IgD-negative memory B cell (primary cell): ENCODE measurements around the gene KRTAP25-1. TPM values are rescaled to one million over a fixed set of nuclear protein-coding genes. Genes with fewer than 3 reads are reported as not detected.

ENCODE experiments used
- H3K27ac Mint-ChIP-seq, 3 donors: one replicate each; pipeline ENCODE4 v1.8.0; 2020 to 2022; ENCODE audit warnings: mild to moderate bottlenecking in 3 of 3, mixed read lengths in 3 of 3, moderate library complexity in 1 of 3
- H3K27me3 Mint-ChIP-seq: one replicate; pipeline ENCODE4 v1.8.0; 2021; ENCODE audit warnings: mixed read lengths
- H3K36me3 Mint-ChIP-seq: one replicate; pipeline ENCODE4 v1.8.0; 2020; ENCODE audit warnings: mild to moderate bottlenecking, mixed read lengths
- H3K4me1 Mint-ChIP-seq, 3 donors: one replicate each; pipeline ENCODE4 v1.8.0; 2020 to 2022; ENCODE audit warnings: mixed read lengths in 3 of 3, mild to moderate bottlenecking in 1 of 3
- H3K4me3 Mint-ChIP-seq, 4 donors: one replicate each; pipeline ENCODE4 v1.8.0; 2020 to 2022; ENCODE audit warnings: mild to moderate bottlenecking in 4 of 4, mixed read lengths in 4 of 4, moderate library complexity in 3 of 4
- H3K9me3 Mint-ChIP-seq, 3 donors: one replicate each; pipeline ENCODE4 v1.8.0; 2020 to 2021; ENCODE audit warnings: mixed read lengths in 3 of 3, mild to moderate bottlenecking in 1 of 3
- polyA plus RNA-seq: library from polyadenylated mRNA; unstranded; fragments of 300-500 nt; fragmentation: Illumina TruSeq; gene quantifications from one replicate; pipeline ENCODE4 v1.2.3, GENCODE V29; 2021

The KRTAP25-1 gene, protein sequence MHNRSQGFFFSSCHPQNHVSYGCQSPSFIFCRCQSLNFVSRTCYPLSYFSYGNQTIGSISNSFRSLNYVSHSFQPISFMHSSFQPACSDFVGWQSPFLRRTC
- not detected for polyA plus RNA-seq

DNA sequence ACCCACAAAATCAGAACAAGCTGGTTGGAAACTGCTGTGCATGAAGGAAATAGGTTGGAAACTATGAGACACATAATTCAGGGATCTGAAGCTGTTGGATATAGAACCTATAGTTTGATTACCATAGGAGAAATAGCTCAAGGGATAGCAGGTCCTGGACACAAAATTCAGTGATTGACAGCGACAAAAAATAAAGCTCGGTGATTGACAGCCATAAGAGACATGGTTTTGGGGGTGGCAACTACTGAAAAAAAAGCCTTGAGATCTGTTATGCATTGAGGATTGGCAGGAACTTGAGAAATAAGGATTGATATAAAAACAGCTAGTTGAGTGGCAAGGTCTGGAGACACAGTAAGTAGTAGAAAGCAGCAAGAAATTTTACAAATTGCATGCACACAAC, at the start of gene KRTAP25-1:
Gene KRTAP25-1 (minus strand): TSS at position 300 of the 400 bp plus-strand sequence. CDS start 24 bp downstream, at position 276.
- Mint-ChIP-seq H3K36me3 (no peaks in the 10 kb centered on the region), H3K27me3 (no peaks in the 10 kb centered on the region), H3K27ac (no peak within 1 kb of the TSS), H3K4me3 (no peak within 1 kb of the TSS), H3K9me3 (peaks cover 0 to 12% (median 5%) of the 10 kb centered on the region in 3 donors), H3K4me1 (no peaks in the 10 kb centered on the region)

DNA sequence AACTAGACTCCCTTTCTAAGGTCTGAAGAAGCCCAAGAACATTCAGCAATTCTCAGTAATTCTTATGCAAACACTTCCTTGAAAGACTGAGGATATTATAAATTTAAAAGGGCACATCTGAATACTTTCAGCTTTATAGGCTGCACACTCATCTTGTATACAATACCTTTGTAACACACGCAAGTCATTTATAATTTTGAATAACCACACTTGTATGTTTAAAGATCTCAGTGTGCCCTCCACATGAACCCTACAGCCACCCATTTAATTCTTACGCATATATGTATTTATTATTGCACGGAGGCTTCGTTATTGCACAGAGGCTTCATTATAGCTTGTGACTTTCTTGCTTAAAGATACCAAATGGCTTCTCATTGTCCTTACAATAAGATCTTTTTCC, 49.4 kb upstream of the KRTAP25-1 start:
- Mint-ChIP-seq H3K4me1 (peaks cover 0 to 2% (median 0%) of the 10 kb centered on the region in 3 donors), H3K36me3 (no peaks in the 10 kb centered on the region), H3K9me3 (peaks cover under 1 to 9% (median 1%) of the 10 kb centered on the region in 3 donors), H3K27me3 (no peaks in the 10 kb centered on the region), H3K4me3 (no peak overlapping the region), H3K27ac (no peak overlapping the region)

DNA sequence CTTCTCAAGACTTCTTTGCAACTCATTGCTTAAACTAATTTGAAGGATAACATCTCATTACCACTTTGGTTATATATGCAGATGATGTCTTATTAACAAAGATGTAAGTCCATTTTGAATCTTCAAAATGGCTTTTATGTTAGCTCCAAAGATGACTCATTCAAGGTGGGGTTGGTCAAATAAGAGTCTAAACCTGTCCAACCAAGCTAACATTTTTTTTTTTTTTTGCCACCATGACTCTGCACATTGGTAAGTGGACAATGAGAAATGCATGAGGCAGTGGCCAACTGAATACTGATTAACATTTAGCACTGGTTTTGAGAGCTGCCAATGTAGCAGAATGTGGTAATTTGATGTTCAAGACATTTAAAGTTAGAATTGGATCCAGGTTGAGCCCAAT, 48.5 kb upstream of the KRTAP25-1 start:
- Mint-ChIP-seq H3K4me3 (no peak overlapping the region), H3K4me1 (peaks cover 0 to 2% (median 0%) of the 10 kb centered on the region in 3 donors), H3K9me3 (peaks cover 1 to 9% (median 1%) of the 10 kb centered on the region in 3 donors), H3K36me3 (no peaks in the 10 kb centered on the region), H3K27me3 (no peaks in the 10 kb centered on the region), H3K27ac (no peak overlapping the region)

DNA sequence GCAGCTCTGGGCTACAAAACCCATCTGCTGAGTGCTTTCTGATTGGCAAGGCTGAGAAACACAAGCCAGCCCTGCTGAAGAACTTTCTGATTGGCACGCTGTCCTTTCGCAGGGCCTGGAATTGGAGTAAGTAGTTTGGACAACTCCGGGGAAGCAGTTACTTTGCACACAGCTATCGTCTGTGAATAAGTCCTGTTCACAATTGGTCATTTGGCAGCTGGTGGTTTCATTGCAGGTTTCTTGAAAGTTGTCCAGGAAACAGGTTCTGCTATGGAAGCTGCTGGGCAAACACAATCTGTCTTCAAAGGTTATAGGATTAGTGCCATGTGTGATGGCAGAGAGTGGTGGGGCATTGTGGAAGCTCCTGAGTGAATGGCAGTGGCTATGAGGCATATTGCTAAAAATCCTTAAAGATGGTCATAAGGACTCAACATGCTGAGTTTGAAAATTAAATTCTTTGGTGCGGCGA, 48.0 kb upstream of the KRTAP25-1 start, which contains the start of gene KRTAP27-1:
Gene KRTAP27-1 (minus strand): TSS at position 419 of the 469 bp plus-strand sequence. CDS start 26 bp downstream, at position 393.
- Mint-ChIP-seq H3K27me3 (no peaks in the 10 kb centered on the region), H3K27ac (no peak within 1 kb of the TSS), H3K4me1 (peaks cover 0 to 2% (median 0%) of the 10 kb centered on the region in 3 donors), H3K36me3 (no peaks in the 10 kb centered on the region), H3K4me3 (no peak within 1 kb of the TSS), H3K9me3 (peaks cover 1 to 9% (median 1%) of the 10 kb centered on the region in 3 donors)

DNA sequence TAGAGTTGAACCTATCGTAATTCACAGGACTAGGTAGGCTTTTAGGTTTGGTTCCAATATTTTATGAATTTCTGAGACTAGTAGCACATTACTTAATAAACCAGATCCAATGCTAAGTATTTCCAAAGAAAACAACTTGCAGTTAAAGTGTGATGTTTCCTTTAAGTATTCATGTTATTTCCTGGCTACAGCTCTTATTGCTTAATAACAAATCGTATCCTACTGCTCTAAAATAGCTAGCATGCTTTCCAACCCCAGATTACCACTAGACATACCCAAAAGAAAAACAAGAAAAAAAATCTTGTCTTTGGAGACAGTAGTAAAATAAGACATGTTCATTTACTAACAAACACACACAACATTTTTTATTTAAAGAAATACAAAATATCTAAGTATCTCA, 47.3 kb upstream of the KRTAP25-1 start:
- H3K36me3 Mint-ChIP-seq = no peaks in the 10 kb centered on the region
- H3K4me1 Mint-ChIP-seq = peaks cover 0 to 2% (median 0%) of the 10 kb centered on the region in 3 donors
- peaks cover 1 to 9% (median 1%) of the 10 kb centered on the region in 3 donors for H3K9me3 Mint-ChIP-seq
- H3K27me3 Mint-ChIP-seq = no peaks in the 10 kb centered on the region
- no peak overlapping the region for H3K27ac Mint-ChIP-seq
- no peak overlapping the region for H3K4me3 Mint-ChIP-seq

DNA sequence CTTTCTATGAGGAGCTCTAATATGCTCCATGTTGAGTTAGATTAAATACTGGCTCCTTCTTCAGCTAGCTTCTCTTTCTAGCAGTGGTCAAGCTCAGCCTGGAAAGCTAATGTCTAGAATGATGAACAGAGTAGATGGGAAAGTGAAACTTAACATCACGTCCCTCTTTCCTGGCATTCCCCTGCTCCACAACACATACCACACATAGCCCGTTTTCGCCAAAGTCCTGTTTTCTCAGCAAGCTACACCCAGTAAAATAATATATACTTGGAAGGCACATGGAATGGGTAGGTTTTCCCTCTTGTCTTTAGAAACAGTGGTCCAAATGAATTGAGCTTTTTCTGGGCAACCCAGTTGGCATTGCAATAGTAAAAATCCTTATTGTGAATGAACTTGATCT, 44.4 kb upstream of the KRTAP25-1 start:
- no peak overlapping the region for H3K4me3 Mint-ChIP-seq
- no peak overlapping the region for H3K27ac Mint-ChIP-seq
- H3K9me3 Mint-ChIP-seq = peaks cover 1 to 9% (median 3%) of the 10 kb centered on the region in 3 donors
- no peaks in the 10 kb centered on the region for H3K4me1 Mint-ChIP-seq
- H3K27me3 Mint-ChIP-seq = no peaks in the 10 kb centered on the region
- H3K36me3 Mint-ChIP-seq = no peaks in the 10 kb centered on the region

DNA sequence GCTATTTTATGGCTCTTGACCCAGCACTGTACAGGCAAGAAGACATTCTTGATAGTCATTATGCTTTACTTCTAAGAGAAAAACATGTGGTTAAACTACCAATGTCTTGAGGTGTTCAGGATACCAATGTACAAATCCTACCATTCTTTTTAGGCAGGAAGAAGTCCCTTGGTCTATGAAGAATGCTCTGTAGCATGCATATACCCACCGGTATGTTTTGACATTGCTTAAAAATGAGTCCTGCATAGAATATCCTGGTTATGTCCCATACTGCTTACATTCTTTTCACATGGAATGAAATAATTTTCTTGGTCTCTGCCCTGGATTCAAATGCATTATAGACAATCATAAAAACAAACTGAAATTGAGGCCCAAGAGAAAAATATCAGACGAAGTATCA, 43.4 kb upstream of the KRTAP25-1 start:
- H3K9me3 Mint-ChIP-seq = peaks cover 1 to 5% (median 3%) of the 10 kb centered on the region in 3 donors
- no peak overlapping the region for H3K4me3 Mint-ChIP-seq
- no peaks in the 10 kb centered on the region for H3K27me3 Mint-ChIP-seq
- no peak overlapping the region for H3K27ac Mint-ChIP-seq
- H3K36me3 Mint-ChIP-seq = no peaks in the 10 kb centered on the region
- no peaks in the 10 kb centered on the region for H3K4me1 Mint-ChIP-seq

GRCh38 chr21:30329203-30329875, 40.0 kb upstream of the KRTAP25-1 start:
- Mint-ChIP-seq H3K4me3 (no peak overlapping the region), H3K4me1 (no peaks in the 10 kb centered on the region), H3K27me3 (no peaks in the 10 kb centered on the region), H3K27ac (no peak overlapping the region), H3K36me3 (no peaks in the 10 kb centered on the region), H3K9me3 (peaks cover 0 to 11% (median 5%) of the 10 kb centered on the region in 3 donors)

DNA sequence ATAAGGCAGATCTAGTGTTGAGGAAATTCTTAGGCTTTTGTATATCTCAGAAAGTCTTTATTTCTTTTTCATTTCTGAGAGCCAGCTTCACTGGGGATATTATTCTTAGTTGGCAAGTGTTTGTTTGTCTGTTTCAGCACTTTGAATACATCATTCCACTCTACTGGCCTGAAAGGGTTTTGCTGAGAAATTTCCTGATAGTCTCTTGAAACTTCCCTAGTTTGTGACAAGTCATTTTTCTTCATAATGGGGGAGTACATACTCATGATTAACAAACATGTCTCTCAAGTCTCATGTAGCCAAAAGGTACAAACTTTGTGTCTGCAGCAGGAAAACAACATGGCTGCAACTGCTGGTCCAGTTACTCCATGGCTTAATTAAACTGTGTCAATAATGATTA, 37.1 kb upstream of the KRTAP25-1 start:
- no peaks in the 10 kb centered on the region for H3K27me3 Mint-ChIP-seq
- H3K4me3 Mint-ChIP-seq = no peak overlapping the region
- H3K4me1 Mint-ChIP-seq = no peaks in the 10 kb centered on the region
- no peak overlapping the region for H3K27ac Mint-ChIP-seq
- H3K36me3 Mint-ChIP-seq = no peaks in the 10 kb centered on the region
- H3K9me3 Mint-ChIP-seq = peaks cover 0 to 20% (median 3%) of the 10 kb centered on the region in 3 donors

GRCh38 chr21:30320215-30320614, 30.9 kb upstream of the KRTAP25-1 start, which contains the start of gene KRTAP26-1:
Gene KRTAP26-1, minus strand, starts transcription at chr21:30320315. Its CDS starts 280 bp downstream, at chr21:30320035.
- Mint-ChIP-seq H3K36me3 (no peaks in the 10 kb centered on the region), H3K27me3 (no peaks in the 10 kb centered on the region), H3K27ac (no peak within 1 kb of the TSS), H3K9me3 (peaks cover 4 to 20% (median 7%) of the 10 kb centered on the region in 3 donors), H3K4me1 (no peaks in the 10 kb centered on the region), H3K4me3 (peak within 1 kb of the TSS in 1 of 4 donors; percentile 34)

GRCh38 chr21:30315701-30316100, 26.4 kb upstream of the KRTAP25-1 start:
- Mint-ChIP-seq H3K4me3 (no peak overlapping the region), H3K4me1 (no peaks in the 10 kb centered on the region), H3K9me3 (peaks cover 3 to 9% (median 5%) of the 10 kb centered on the region in 3 donors), H3K36me3 (no peaks in the 10 kb centered on the region), H3K27me3 (no peaks in the 10 kb centered on the region), H3K27ac (no peak overlapping the region)

DNA sequence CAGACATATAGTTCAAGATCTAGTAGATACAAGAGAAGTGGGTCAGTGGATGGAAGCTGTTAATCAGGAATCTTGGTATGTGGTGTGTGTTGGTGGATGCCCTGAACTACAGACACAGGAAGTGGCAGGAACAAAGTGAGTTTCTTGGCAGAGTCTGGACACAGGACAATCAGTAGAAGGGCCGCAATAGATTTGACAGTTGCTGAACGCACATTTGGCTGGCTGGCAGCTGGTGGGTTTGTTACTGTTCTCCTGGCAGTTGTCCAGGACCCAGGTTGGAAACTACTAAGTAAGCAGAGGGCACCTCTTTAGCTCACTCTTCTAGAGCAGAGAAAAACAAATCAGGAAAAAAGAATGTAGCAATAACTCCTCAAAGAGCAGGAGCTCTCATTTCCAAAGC, 17.6 kb upstream of the KRTAP25-1 start:
- H3K27ac Mint-ChIP-seq = no peak overlapping the region

GRCh38 chr21:30305136-30305535, 15.8 kb upstream of the KRTAP25-1 start:
- H3K27ac Mint-ChIP-seq = no peak overlapping the region
- no peaks in the 10 kb centered on the region for H3K36me3 Mint-ChIP-seq
- H3K4me1 Mint-ChIP-seq = no peaks in the 10 kb centered on the region
- peaks cover 2 to 8% (median 5%) of the 10 kb centered on the region in 3 donors for H3K9me3 Mint-ChIP-seq
- H3K4me3 Mint-ChIP-seq = no peak overlapping the region
- H3K27me3 Mint-ChIP-seq = no peaks in the 10 kb centered on the region

More for the DNA sequence above, 17.6 kb upstream of the KRTAP25-1 start:
- Mint-ChIP-seq H3K27me3 (no peaks in the 10 kb centered on the region), H3K4me1 (no peaks in the 10 kb centered on the region), H3K36me3 (no peaks in the 10 kb centered on the region), H3K9me3 (peaks cover 0 to 6% (median 0%) of the 10 kb centered on the region in 3 donors), H3K4me3 (no peak overlapping the region)

DNA sequence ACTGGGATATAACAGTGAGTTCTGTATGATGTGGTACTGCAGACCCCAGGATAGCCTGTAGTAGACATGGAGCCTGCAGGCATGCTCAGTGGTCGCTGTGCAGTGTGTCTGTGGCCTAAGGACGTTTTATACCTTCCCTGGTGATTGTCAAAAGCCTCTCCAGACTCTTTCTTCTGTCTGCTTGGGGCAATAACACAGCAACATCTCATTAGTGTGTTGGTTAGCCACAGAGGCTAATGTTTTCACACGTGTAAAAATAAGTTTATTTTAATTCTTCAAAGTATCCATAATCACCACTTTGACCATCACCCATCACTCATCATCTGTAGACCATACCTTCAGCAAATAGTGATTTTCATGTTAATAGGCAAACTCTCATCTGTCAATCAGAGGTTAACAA, 6.5 kb downstream of the KRTAP25-1 start, which contains the start of gene KRTAP24-1:
Gene KRTAP24-1 (minus strand): TSS at position 101 of the 400 bp plus-strand sequence. CDS start 18 bp downstream, at position 83.
- Mint-ChIP-seq H3K4me1 (peaks cover 0 to 2% (median 0%) of the 10 kb centered on the region in 3 donors), H3K36me3 (no peaks in the 10 kb centered on the region), H3K9me3 (peaks cover 0 to 1% (median under 1%) of the 10 kb centered on the region in 3 donors), H3K4me3 (no peak within 1 kb of the TSS), H3K27ac (no peak within 1 kb of the TSS), H3K27me3 (no peaks in the 10 kb centered on the region)

GRCh38 chr21:30271611-30272010, 17.7 kb downstream of the KRTAP25-1 start:
- H3K4me3 Mint-ChIP-seq = no peak overlapping the region
- no peaks in the 10 kb centered on the region for H3K27me3 Mint-ChIP-seq
- peaks cover 0 to 9% (median 2%) of the 10 kb centered on the region in 3 donors for H3K9me3 Mint-ChIP-seq
- H3K4me1 Mint-ChIP-seq = no peaks in the 10 kb centered on the region
- H3K36me3 Mint-ChIP-seq = no peaks in the 10 kb centered on the region
- H3K27ac Mint-ChIP-seq = no peak overlapping the region
